Psoas muscle (tissue), 8 donors: ENCODE data around the gene SAP30BP. TPM values are rescaled to one million over a fixed set of nuclear protein-coding genes. Genes with fewer than 3 reads are reported as not detected.
A peak's percentile ranks its signal among the peaks of the same experiment; 100 is the strongest.

Source experiments
- ATAC-seq, 4 donors: fragments of 200-7000 bp; cut with Tn5 transposase; one replicate each; pipeline ENCODE4 v1.9.1; 2020; ENCODE audit warnings: moderate library complexity in 3 of 4, mild to moderate bottlenecking in 2 of 4
- DNase-seq, 2 donors: peaks; one replicate each; pipeline ENCODE4 v3.0.0-alpha.2; 2020
- H3K27ac ChIP-seq: fragments of 200-600 bp; one replicate; pipeline ENCODE4 v1.8.0; 2022
- H3K27me3 ChIP-seq, 3 donors: fragments of 200-600 bp in 1 of 3; one replicate each; pipeline versions ENCODE4 v1.6.1 to v1.8.0; 2013 to 2022; ENCODE audit warnings: low read length in 2 of 3, mild to moderate bottlenecking in 2 of 3, moderate library complexity in 1 of 3; ENCODE audit not compliant: insufficient read depth in 3 of 3
- H3K36me3 ChIP-seq, 2 donors: fragments of 200-600 bp in 1 of 2; one replicate each; pipeline versions ENCODE4 v1.6.1 to v1.8.0; 2013 to 2022; ENCODE audit warnings: low read depth in 1 of 2, mild to moderate bottlenecking in 1 of 2, moderate library complexity in 1 of 2; ENCODE audit not compliant: insufficient read depth in 1 of 2
- H3K4me1 ChIP-seq: fragments of 200-600 bp; one replicate; pipeline ENCODE4 v1.8.0; 2022
- H3K4me3 ChIP-seq: fragments of 200-600 bp; one replicate; pipeline ENCODE4 v1.8.0; 2022; ENCODE audit warnings: mild to moderate bottlenecking
- H3K9me3 ChIP-seq: fragments of 200-600 bp; one replicate; pipeline ENCODE4 v1.8.0; 2022
- CTCF ChIP-seq: fragments of 200-600 bp; IDR thresholded peaks from one replicate; pipeline ENCODE4 v1.8.0; 2022; ENCODE audit warnings: antibody characterized with exemption
- WGBS, 3 donors: extraction: QIAGEN DNeasy Blood & Tissue Kit; methylation state at CpG; one replicate each; pipeline versions ENCODE4 v1.1.6 to v1.1.7; 2013; 5-methylcytosine and 5-hydroxymethylcytosine counted together
- intact Hi-C, 2 donors: fragments of 100-400 bp; cut with DNase I; formaldehyde crosslinking; loops; one replicate each; pipeline versions ENCODE4 v1.11.0 to v1.14.2; 2022
- polyA plus RNA-seq, 3 donors: library from polyadenylated mRNA; stranded (reverse); fragments of 200-250 nt; gene quantifications; one replicate each; pipeline ENCODE4 v1.2.3, GENCODE V29; 2013
- total RNA-seq, 4 donors: library from RNA; stranded (reverse); fragmentation: NEBNext Ultra II Directional in 2 of 4; extraction: Animal tissue kit (Norgen Biotek cat#: 25700) in 2 of 4; gene quantifications; one replicate each; pipeline versions ENCODE4 v1.2.1 to v1.2.4, GENCODE V29; 2021 to 2023
- donor health status: healthy with polysubstance abuse.
- donor health status: DM: no; HTN: no; CAD: no; lungs with moderate emphysema.
- donor health status: Bipolar disorder and iron deficiency.
- donor health status: healthy.
- donor health status: DM: yes; HTN: yes; CAD: no.
- donor health status: DM: no; HTN: no; CAD: no.
- donor health status: DM: no; HTN: no; CAD: no.
- donor health status: DM: yes; HTN: yes; CAD: no.

The SAP30BP gene
- total and polyA plus RNA-seq, 7 donors, result 40.9 to 123 (median 68.5) TPM

- TF ChIP-seq CTCF, result no peak
- ATAC-seq, result no peak
- Histone ChIP-seq H3K9me3 (no peaks in the 10 kb centered on the region), H3K27ac (peak overlapping the region; percentile 93), H3K27me3 (no peaks in the 10 kb centered on the region), H3K4me1 (peaks cover 25% of the 10 kb centered on the region), H3K4me3 (peak overlapping the region; percentile 91), H3K36me3 (peaks cover 3 to 63% of the 10 kb centered on the region in 2 donors)
- intact Hi-C loops, result no loop called here
- DNase-seq, result no peak
- 83 to 84% (median 83%) methylated on average over 10 of the region's 10 CpGs for WGBS, 3 donors
Measured at GRCh38 chr17:75665981-75666380, 1.2 kb upstream of the SAP30BP start.

- peak overlapping the region; percentile 91 for H3K4me3 ChIP-seq
Measured at GRCh38 chr17:75667825-75668224, 687 bp downstream of the SAP30BP start.

GRCh38 chr17:75668489-75668888, 1.4 kb downstream of the SAP30BP start:
- intact Hi-C loops, result no loop called here
- no peak for TF ChIP-seq CTCF
- Histone ChIP-seq H3K36me3 (peaks cover 6 to 63% of the 10 kb centered on the region in 2 donors), H3K27me3 (no peaks in the 10 kb centered on the region), H3K27ac (no peak overlapping the region), H3K4me1 (peaks cover 25% of the 10 kb centered on the region), H3K9me3 (no peaks in the 10 kb centered on the region), H3K4me3 (peak overlapping the region; percentile 91)
- WGBS, 3 donors, result 62% methylated on average over 4 of the region's 4 CpGs
- no peak for ATAC-seq
- DNase-seq, result no peak

More at GRCh38 chr17:75667825-75668224, 687 bp downstream of the SAP30BP start:
- Histone ChIP-seq H3K9me3 (no peaks in the 10 kb centered on the region), H3K4me1 (peaks cover 25% of the 10 kb centered on the region), H3K36me3 (peaks cover 6 to 63% of the 10 kb centered on the region in 2 donors), H3K27me3 (no peaks in the 10 kb centered on the region), H3K27ac (peak overlapping the region; percentile 93)
- intact Hi-C loops, result no loop called here
- DNase-seq (no peak), ATAC-seq (no peak)
- no peak for TF ChIP-seq CTCF
- WGBS, 3 donors, result 3 to 6% (median 6%) methylated on average over 4 of the region's 4 CpGs

GRCh38 chr17:75670868-75671267, 3.7 kb downstream of the SAP30BP start:
- DNase-seq (no peak), ATAC-seq (no peak)
- 66 to 77% (median 72%) methylated on average over 5 of the region's 5 CpGs for WGBS, 3 donors
- H3K27ac ChIP-seq, result no peak overlapping the region
- no peaks in the 10 kb centered on the region for H3K27me3 ChIP-seq
- peaks cover 23% of the 10 kb centered on the region for H3K4me1 ChIP-seq
- H3K9me3 ChIP-seq, result no peaks in the 10 kb centered on the region
- H3K36me3 ChIP-seq, result peaks cover 9 to 61% of the 10 kb centered on the region in 2 donors
- TF ChIP-seq CTCF, result no peak
- intact Hi-C loops, result loop anchor here in 1 of 2 donors (5.0 kb wide), 1 partner anchor 76 kb away; no protein-coding TSS in a partner anchor
- H3K4me3 ChIP-seq, result no peak overlapping the region

GRCh38 chr17:75672011-75672410, 4.9 kb downstream of the SAP30BP start:
- peaks cover 9 to 61% of the 10 kb centered on the region in 2 donors for H3K36me3 ChIP-seq
- intact Hi-C loops, result loop anchor here in 1 of 2 donors (5.0 kb wide), 1 partner anchor 75 kb away; no protein-coding TSS in a partner anchor
- 93 to 95% (median 94%) methylated on average over 5 of the region's 5 CpGs for WGBS, 3 donors

More at GRCh38 chr17:75672011-75672410, 4.9 kb downstream of the SAP30BP start:
- no peak for TF ChIP-seq CTCF
- Histone ChIP-seq H3K9me3 (no peaks in the 10 kb centered on the region), H3K27ac (no peak overlapping the region), H3K4me1 (peaks cover 26% of the 10 kb centered on the region), H3K4me3 (no peak overlapping the region), H3K27me3 (no peaks in the 10 kb centered on the region)
- no peak for ATAC-seq
- no peak for DNase-seq
